NCI-H128 (cell line): ENCODE data around the gene KIAA1328.
"Not testable (repeated sequence)": the region's sequence is repeated elsewhere in the genome, so short reads cannot be mapped to it uniquely, and the experiment has no call there.

Source experiments
- DNase-seq: peaks from one replicate; lab custom pipeline; 2025; ENCODE audit not compliant: unreplicated experiment; lab: John Stamatoyannopoulos, UW

The KIAA1328 gene

GRCh38 chr18:37124516-37124915 lies 295.6 kb downstream of the KIAA1328 start:
- no peak for DNase-seq

- DNase-seq: no peak
Measured at GRCh38 chr18:37135177-37135576, 306.2 kb downstream of the KIAA1328 start.

DNA sequence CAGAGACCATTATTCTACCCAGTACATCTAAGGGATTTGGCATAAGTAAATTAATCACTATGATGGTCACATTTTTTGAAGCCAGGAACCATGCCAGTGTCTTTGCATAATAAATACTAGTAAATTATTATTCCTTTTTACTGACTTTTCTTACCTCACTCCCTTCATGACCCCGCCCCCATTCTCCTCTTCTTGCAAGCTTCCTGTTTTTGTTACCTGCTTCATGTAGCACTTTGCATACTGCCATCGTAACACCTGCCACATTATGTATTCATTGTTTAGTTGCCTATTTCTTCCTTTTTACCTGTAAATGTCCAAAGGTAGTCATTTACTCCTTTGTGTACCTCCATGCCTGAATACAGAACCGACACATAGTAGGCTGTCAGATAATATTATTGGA lies 309.5 kb downstream of the KIAA1328 start:
- DNase-seq: no peak

DNA sequence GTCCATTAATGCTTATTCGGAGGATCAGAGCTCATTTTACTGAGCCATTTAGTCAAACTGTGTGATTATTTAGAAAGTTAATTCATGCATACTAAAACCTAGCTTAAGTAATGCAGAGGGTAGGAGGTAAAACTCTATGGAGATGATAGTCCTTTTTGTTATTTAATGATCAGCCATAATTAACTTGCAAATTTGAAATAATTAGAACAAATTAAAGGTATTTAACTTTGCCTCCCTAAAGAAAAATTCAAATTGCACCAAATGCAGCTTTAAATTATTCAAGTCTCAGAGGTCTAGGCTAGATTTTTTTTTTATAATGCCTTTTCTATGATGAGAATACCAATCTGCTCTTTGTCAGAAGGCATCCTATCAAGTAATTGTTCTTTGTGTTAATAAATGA lies 310.9 kb downstream of the KIAA1328 start:
- no peak for DNase-seq

- no peak for DNase-seq
Measured at GRCh38 chr18:37144921-37145320, 316.0 kb downstream of the KIAA1328 start.

DNA sequence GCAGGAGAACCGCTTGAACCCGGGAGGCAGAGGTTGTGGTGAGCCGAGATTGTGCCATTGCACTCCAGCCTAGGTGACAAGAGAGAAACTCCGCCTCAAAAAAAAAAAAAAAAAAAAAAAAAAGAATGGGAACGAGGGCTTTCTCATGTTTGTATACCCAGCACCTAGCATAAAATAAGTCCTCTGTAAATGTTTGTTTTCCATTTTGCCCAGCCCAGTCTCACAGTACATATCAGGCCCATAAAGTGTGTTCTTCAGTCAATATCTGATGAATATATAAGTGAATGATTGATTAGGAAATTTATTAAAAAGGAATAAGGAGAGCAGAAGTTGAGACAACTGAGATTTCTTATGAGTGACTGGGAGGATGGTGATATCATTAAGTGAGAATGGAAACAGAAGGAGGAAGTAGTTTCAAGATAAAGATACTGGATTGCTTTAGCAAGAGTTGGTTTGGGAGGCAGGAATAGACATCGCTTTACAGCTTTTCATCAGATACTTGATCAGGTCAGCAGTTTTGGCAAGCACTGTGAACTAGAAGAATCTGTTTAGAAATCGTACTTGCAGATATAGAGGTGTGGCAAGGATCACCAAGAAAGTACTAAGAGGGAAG lies 327.5 kb downstream of the KIAA1328 start:
- no peak for DNase-seq

- no peak for DNase-seq
Measured at GRCh38 chr18:37160038-37160820, 331.3 kb downstream of the KIAA1328 start.

DNA sequence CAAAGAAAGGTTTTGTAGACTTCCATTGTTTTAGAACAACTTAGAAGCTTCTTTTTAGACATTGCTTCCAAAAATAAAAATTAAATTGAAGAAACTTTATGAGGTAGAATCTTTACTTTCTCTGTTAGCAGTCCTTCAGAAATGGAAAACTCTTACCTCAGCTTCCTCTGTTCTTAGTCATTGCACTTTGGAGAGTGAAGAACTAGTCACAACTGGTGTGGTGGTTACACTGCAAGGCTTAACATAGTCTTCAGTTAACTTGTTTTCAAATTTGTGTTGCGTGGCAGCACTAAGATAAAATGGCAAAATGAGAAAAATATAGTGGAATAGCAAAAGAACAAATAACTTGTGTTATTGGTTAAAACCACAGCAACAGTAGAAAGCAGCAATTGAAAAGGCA lies 332.6 kb downstream of the KIAA1328 start:
- no peak for DNase-seq

DNA sequence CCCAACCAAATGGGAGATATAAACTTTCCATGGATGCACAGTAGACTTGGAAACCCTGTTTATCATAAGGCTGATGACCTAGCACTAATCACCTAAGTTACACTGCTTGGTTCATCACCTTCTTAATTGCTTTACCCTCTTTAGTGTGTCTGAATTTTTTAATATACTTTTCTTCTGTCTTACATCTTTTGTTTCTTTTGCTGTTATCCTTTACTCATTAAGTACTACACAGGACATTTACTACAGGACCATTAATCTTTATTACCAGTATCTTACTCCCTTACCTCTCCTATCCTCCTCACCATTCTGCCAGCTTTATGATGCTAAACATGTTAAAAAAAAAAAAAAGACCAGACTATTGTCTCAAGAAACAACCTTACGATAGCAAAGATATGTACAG lies 333.6 kb downstream of the KIAA1328 start:
- DNase-seq: no peak

GRCh38 chr18:37163119-37163518 lies 334.2 kb downstream of the KIAA1328 start:
- no peak for DNase-seq

GRCh38 chr18:37166491-37166890 lies 337.6 kb downstream of the KIAA1328 start:
- no peak for DNase-seq

DNA sequence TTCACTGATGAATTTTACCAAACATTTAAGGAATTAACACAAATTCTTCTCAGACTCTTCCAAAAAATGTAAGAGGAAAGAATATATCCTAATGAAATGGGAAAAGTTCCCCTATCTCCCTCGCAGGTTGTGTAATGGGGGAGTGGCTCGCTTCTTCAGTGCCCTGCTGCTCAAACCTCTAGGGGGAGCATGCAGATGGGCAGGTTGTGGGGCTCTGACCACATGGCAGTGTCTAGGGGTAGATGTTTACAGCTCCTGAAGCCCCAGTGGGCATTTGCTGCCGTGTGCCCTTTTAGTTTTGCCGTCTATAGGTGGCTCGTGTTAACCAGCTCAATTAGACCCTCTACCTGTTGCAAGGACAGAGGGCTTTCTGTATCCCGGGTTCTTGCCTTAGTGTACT lies 338.0 kb downstream of the KIAA1328 start:
- DNase-seq: not testable (repeated sequence)

DNA sequence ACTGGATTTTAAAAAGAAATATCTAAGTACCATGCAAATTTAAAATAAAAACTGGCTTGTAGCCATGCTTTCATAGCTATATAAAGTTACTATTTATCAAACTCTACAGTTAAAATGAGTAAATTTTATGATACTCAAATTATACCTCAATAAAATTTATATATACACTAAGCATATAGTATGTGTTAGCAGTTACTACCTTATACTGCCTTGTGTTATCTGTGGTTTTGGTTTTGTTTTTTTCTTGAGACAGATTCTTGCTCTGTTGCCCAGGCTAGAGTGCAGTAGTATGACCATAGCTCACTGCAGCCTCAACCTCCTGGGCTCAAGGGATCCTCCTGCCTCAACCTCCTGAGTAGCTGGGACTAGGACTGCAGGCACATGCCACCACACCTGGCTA lies 342.1 kb downstream of the KIAA1328 start:
- no peak for DNase-seq

DNA sequence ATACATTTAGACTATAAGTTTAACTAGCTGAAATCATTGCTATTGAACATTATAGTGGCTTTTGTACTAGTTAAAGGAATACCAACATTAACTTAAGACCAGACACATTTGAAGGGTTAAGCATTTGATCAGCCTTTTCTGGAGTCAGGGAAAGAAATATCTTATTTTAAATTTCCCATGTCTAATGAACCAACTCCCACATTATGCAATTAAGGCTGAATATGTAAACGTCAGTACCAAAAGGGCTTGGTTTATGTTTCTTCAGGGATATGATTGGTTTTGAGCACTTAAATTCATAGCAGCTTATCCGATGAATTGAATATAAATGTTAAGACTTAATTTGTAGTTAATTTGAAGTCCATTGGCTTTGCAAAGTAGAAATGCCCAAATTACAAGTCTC lies 344.5 kb downstream of the KIAA1328 start:
- no peak for DNase-seq

GRCh38 chr18:37175727-37176620 lies 347.0 kb downstream of the KIAA1328 start:
- DNase-seq: no peak

DNA sequence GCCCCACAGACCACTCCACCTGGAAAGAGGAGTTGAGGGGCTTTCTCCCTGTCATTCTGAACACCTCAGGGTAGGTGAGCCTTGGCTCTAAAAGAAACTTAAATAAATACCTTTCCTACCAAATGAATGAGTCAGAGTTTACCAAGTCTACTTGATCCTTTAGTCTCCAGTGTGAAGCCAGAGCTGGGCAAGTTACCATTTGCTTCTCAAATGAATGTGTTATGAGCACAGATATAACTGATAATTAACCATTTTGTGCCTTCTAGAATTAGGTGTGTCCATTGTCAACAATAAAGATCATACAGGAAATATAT lies 347.7 kb downstream of the KIAA1328 start:
- no peak for DNase-seq

DNA sequence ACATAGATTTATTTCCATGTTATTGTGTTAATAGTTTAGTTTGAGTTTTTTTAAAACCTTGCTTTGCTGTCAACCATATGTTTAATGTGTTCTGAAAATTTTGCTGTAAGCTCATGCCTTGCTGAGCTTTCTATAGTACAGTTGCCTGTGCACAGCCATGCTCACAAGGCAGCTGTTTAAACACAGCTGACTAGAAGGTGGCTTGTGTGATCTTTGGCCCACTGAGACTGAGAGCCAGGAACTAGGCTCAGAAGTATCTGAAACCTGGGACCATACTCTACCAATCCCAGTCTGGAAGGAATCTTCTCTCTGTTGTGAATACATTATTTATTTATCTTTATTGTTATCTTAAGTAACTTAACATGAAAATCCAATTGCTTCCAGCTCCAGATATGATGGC lies 350.5 kb downstream of the KIAA1328 start:
- DNase-seq: no peak

GRCh38 chr18:37180086-37180485 lies 351.2 kb downstream of the KIAA1328 start:
- DNase-seq: no peak

DNA sequence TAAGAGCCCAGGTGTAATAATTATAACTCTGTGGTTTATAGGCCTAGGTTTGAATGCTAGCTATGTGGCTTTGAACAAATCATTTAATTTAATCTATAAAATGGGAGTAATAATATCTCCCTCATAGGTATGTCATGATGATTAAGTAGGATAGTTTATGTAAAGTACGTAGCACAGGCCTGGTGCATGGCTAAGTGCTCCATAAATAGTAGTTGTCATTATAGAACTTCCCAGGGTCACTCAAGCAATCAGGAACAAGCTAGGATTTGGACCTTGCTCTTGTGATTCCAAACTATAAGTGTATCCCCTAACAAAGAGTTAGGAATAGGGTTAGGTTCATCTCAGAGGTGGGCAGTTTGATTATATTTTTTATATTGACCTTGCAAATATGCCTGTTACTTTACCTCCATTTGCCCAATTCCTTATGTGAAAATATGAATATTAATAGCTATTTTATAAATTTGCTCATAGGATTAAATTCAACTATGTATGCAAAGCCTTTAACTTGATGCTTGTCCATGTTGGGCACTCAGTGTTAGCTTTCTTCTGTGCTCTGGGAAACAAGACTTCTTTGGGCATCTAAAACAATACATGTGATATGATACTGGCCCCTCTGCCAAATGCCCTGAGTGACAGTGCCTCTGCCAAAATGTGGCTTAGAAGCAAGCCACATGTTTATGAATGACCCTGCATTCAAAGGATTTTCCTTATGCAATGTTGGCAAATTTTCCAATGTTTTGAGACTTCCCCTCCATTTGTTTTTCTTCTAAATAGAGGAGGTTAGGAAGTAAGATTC lies 353.6 kb downstream of the KIAA1328 start:
- no peak for DNase-seq

DNA sequence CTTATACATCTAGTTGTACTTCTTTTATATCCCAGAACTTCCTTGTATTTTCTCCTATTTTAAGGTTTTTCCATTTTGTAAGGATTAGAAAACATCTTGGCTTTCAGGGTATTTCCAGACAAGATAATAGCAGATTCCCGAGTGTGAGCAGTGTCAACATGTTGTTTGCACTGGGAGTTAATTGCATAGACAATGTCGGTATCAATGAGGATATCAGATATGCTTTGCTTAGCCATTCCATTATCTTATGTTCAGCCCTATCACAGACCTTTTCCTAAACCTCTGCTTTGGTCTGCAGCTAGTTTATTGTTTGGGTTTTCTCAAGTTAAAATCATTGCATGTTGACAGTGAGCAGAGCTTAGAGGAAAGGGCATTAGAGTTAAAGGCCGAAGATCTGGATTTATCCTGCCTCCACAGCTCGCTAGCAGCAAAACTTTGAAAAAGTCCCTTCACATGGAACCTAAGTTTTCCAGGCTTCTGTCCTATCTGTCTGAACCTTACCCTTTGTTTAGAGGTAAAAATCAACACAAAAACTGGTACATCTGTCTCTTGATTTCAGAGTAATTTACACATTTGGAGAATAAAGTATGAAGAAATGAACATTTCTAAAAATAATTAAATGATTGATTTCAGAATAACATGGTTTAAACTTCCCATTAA lies 355.4 kb downstream of the KIAA1328 start:
- DNase-seq: no peak
